PC-9 (cell line): ENCODE measurements around the gene ULK3. TPM values are rescaled to one million over a fixed set of nuclear protein-coding genes. Genes with fewer than 3 reads are reported as not detected.

Experiments used
- BruUV-seq: library from RNA; stranded (reverse); fragments of 400-500 nt; replicated peaks from 2 replicates; lab custom pipeline; 2021; lab: Mats Ljungman, UMichigan
- CTCF ChIA-PET: fragments of 300-600 bp; sonication (Branson Sonifier 250); formaldehyde crosslinking; loops from one replicate; lab custom pipeline; 2022; ENCODE audit warnings: antibody characterized with exemption; lab: Charles Lee
- POLR2A ChIA-PET: fragments of 300-600 bp; sonication (Branson Sonifier 250); formaldehyde crosslinking; loops from one replicate; lab custom pipeline; 2022; ENCODE audit warnings: antibody characterized with exemption; ENCODE audit not compliant: unreplicated experiment; lab: Charles Lee
- DNase-seq, 2 experiments: peaks; one replicate each; pipeline versions ENCODE4 v3.0.0 to v3.0.0-alpha.2; 2015 to 2022; ENCODE audit warnings: mixed read lengths in 1 of 2
- H2AFZ ChIP-seq: fragments of 200-600 bp; sonication (generic); 2 replicates; pipeline ENCODE4 v1.8.1; 2017; ENCODE audit warnings: antibody characterized with exemption
- H3F3A ChIP-seq: fragments of 200-600 bp; sonication (generic); 2 replicates; pipeline ENCODE4 v1.8.1; 2017; ENCODE audit warnings: antibody characterized with exemption, mild to moderate bottlenecking, low read depth; ENCODE audit not compliant: insufficient read depth
- H3K27ac ChIP-seq: fragments of 200-600 bp; sonication (generic); 2 replicates; pipeline ENCODE4 v1.6.1; 2016; ENCODE audit warnings: mixed run types
- H3K27me3 ChIP-seq: fragments of 200-600 bp; sonication (generic); 2 replicates; pipeline ENCODE4 v1.6.1; 2016; ENCODE audit warnings: low read depth, mixed run types; ENCODE audit not compliant: insufficient read depth
- H3K36me3 ChIP-seq: fragments of 200-600 bp; sonication (generic); 2 replicates; pipeline ENCODE4 v1.6.1; 2016; ENCODE audit warnings: low read depth, mixed run types
- H3K4me1 ChIP-seq: fragments of 200-600 bp; sonication (generic); replicated peaks from 2 replicates; pipeline ENCODE4 v1.6.1; 2016; ENCODE audit warnings: mixed run types; ENCODE audit not compliant: insufficient read depth
- H3K4me2 ChIP-seq: fragments of 200-600 bp; sonication (generic); 2 replicates; pipeline ENCODE4 v1.6.1; 2017; ENCODE audit warnings: mixed run types
- H3K4me3 ChIP-seq: fragments of 200-600 bp; sonication (generic); 2 replicates; pipeline ENCODE4 v1.6.1; 2016; ENCODE audit warnings: mixed run types
- H3K79me2 ChIP-seq: fragments of 200-600 bp; sonication (generic); 2 replicates; pipeline ENCODE4 v1.6.1; 2017; ENCODE audit warnings: low read depth, mixed run types
- H3K9me2 ChIP-seq: fragments of 200-600 bp; sonication (generic); 2 replicates; pipeline ENCODE4 v1.8.1; 2017; ENCODE audit warnings: mild to moderate bottlenecking; ENCODE audit not compliant: insufficient read depth
- H3K9me3 ChIP-seq: fragments of 200-600 bp; sonication (generic); 2 replicates; pipeline ENCODE4 v1.8.1; 2016; ENCODE audit warnings: low read depth; ENCODE audit not compliant: insufficient read depth
- H4K20me1 ChIP-seq: fragments of 200-600 bp; sonication (generic); 2 replicates; pipeline ENCODE4 v1.8.1; 2017; ENCODE audit not compliant: insufficient read depth
- CTCF ChIP-seq: fragments of 200-600 bp; sonication (generic); conservative IDR thresholded peaks from 2 replicates; pipeline ENCODE4 v1.6.1; 2017; ENCODE audit warnings: mixed run types, antibody characterized with exemption, mild to moderate bottlenecking, moderate library complexity
- EZH2 ChIP-seq: fragments of 200-600 bp; sonication (generic); IDR thresholded peaks from 2 replicates; pipeline ENCODE4 v1.8.0; 2017; ENCODE audit warnings: antibody characterized with exemption, low read depth
- intact Hi-C: fragments of 100-400 bp; cut with micrococcal nuclease; formaldehyde crosslinking; loops from one replicate; pipeline ENCODE4 v1.10.0; 2022; ENCODE audit not compliant: unreplicated experiment
- total RNA-seq: library from RNA; stranded (reverse); gene quantifications from 2 replicates; pipeline ENCODE4 v1.2.3, GENCODE V29; 2021

Gene ULK3
- total RNA-seq, 1 experiment from 2014 or later, result 30.2 TPM

GRCh38 chr15:74812533-74812932 is 30.4 kb downstream of the ULK3 start, which contains the start of gene LMAN1L:
Gene LMAN1L, plus strand, starts transcription at chr15:74812835. Its CDS starts 20 bp downstream, at chr15:74812855.
- H2AFZ ChIP-seq, result no peak within 1 kb of the TSS
- H4K20me1 ChIP-seq, result no peaks in the 10 kb centered on the region
- no peaks in the 10 kb centered on the region for H3K79me2 ChIP-seq
- no peaks in the 10 kb centered on the region for H3K36me3 ChIP-seq
- H3K27me3 ChIP-seq, result no peaks in the 10 kb centered on the region
- TF ChIP-seq CTCF, result no peak
- TF ChIP-seq EZH2, result no peak
- intact Hi-C loops, result no loop called here
- no peak for DNase-seq
- H3K9me3 ChIP-seq, result no peaks in the 10 kb centered on the region
- CTCF ChIA-PET, result no interaction called here
- BruUV-seq, result no TSS peak
- H3K4me1 ChIP-seq, result peaks cover 19% of the 10 kb centered on the region
- no peak within 1 kb of the TSS for H3K4me2 ChIP-seq
- no peak within 1 kb of the TSS for H3K27ac ChIP-seq
- H3F3A ChIP-seq, result peaks cover 11% of the 10 kb centered on the region; the same call in 1 of the 2 replicates
- H3K9me2 ChIP-seq, result no peaks in the 10 kb centered on the region
- no peak within 1 kb of the TSS for H3K4me3 ChIP-seq
- POLR2A ChIA-PET, result no interaction called here

DNA sequence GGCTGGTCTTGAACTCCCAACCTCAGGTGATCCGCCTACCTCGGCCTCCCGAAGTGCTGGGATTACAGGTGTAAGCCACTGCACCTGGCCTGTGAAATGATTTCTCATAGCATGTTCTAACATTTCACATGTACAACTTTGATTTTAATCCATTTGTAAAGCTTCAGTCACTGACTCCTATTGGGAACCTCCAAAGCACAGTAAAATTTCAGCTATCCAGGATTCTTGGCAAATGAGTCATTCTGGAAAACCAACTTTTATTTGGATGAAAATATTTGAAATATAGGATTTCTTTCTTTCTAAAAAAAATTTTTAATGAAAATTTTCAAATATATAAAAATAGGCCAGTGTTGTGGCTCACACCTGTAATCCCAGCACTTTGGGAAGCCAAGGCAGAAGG is 33.0 kb downstream of the ULK3 start:
- Histone ChIP-seq H3F3A (no peaks in the 10 kb centered on the region; the same call in 1 of the 2 replicates), H3K27ac (no peak overlapping the region), H3K4me1 (peaks cover 3% of the 10 kb centered on the region), H3K4me3 (no peak overlapping the region), H3K36me3 (no peaks in the 10 kb centered on the region), H3K9me3 (no peaks in the 10 kb centered on the region), H3K4me2 (no peak overlapping the region), H3K9me2 (no peaks in the 10 kb centered on the region), H3K27me3 (no peaks in the 10 kb centered on the region), H3K79me2 (no peaks in the 10 kb centered on the region), H2AFZ (no peak overlapping the region), H4K20me1 (no peaks in the 10 kb centered on the region)
- CTCF ChIA-PET, result interaction anchor here (0.5 to 0.7 kb wide), 2 partner anchors 248 to 432 kb away, joined by 6 to 8 read pairs; no protein-coding TSS in a partner anchor
- POLR2A ChIA-PET, result interaction anchor here (0.8 kb wide), 1 partner anchor 431 kb away, joined by 6 read pairs; no protein-coding TSS in a partner anchor
- DNase-seq, result no peak
- no TSS peak for BruUV-seq
- intact Hi-C loops, result no loop called here
- TF ChIP-seq CTCF (no peak), EZH2 (no peak)

- ChIA-PET POLR2A (interaction anchor here (0.8 kb wide), 1 partner anchor 430 kb away, joined by 6 read pairs; no protein-coding TSS in a partner anchor), CTCF (interaction anchor here (0.5 kb wide), 1 partner anchor 431 kb away, joined by 8 read pairs; no protein-coding TSS in a partner anchor)
- H3K4me3 ChIP-seq, result no peak overlapping the region
- H4K20me1 ChIP-seq, result no peaks in the 10 kb centered on the region
- no peaks in the 10 kb centered on the region for H3K27me3 ChIP-seq
- H2AFZ ChIP-seq, result no peak overlapping the region
- no peaks in the 10 kb centered on the region for H3K79me2 ChIP-seq
- H3K27ac ChIP-seq, result no peak overlapping the region
- no peaks in the 10 kb centered on the region for H3K9me3 ChIP-seq
- BruUV-seq, result no TSS peak
- H3F3A ChIP-seq, result no peaks in the 10 kb centered on the region; the same call in 1 of the 2 replicates
- H3K9me2 ChIP-seq, result no peaks in the 10 kb centered on the region
- intact Hi-C loops, result no loop called here
- no peak for TF ChIP-seq EZH2
- no peak; the same call in 1 of the 2 replicates for TF ChIP-seq CTCF
- H3K4me2 ChIP-seq, result no peak overlapping the region
- H3K36me3 ChIP-seq, result no peaks in the 10 kb centered on the region
- H3K4me1 ChIP-seq, result no peaks in the 10 kb centered on the region
- DNase-seq, result no peak
Observed at GRCh38 chr15:74809242-74809641, 33.7 kb downstream of the ULK3 start.
